GM19240 (cell line): ENCODE measurements around the gene ZNF91.
"Not testable (repeated sequence)": the region's sequence is repeated elsewhere in the genome, so short reads cannot be mapped to it uniquely, and the experiment has no call there.

Experiments
- DNase-seq: peaks from one replicate; pipeline ENCODE4 v3.0.0; 2011; ENCODE audit warnings: low spot score; ENCODE audit not compliant: insufficient read length

ZNF91 gene

GRCh38 chr19:23318941-23319340 lies 76.3 kb downstream of the ZNF91 start:
- DNase-seq: not testable (repeated sequence)

DNA sequence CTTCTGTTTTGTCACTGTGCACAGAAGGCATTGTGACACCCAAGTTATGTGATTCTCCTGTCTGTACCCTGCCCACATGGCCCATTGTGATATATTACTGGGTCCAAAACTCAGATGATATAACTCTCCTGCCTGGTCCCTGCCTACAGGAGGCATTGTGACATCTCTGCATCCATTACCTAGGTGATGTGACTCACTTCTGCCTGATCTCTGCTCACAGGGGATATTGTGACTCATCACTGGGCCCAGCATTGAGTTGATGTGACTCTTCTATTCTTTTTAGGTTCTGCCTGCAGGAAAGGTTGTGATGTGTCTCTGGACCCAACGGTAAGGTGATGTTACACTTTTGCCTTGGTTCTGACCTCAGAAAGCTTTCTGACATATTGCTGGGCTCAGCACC lies 77.1 kb downstream of the ZNF91 start:
- DNase-seq: no peak

DNA sequence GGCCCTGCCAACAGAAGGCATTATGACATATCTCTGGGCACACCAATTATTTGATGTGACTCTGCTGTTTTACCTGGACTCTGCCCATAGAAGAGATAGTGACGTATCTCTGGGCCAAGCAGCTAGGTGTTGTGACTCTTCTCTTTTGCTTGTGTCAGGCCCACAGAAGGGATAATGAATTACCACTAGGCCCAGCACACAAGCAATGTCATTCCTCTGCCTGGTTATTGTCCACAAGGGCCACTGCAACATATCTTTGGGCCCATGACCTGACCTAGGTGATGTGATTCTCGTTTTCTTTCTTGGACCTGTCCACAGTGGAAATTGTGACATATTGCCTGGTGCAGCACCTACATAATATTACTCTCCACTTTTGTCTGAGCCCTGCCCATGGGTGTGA lies 80.0 kb downstream of the ZNF91 start:
- DNase-seq: no peak

GRCh38 chr19:23314505-23315251 lies 80.6 kb downstream of the ZNF91 start:
- no peak for DNase-seq

GRCh38 chr19:23313196-23313595 lies 82.1 kb downstream of the ZNF91 start:
- no peak for DNase-seq

DNA sequence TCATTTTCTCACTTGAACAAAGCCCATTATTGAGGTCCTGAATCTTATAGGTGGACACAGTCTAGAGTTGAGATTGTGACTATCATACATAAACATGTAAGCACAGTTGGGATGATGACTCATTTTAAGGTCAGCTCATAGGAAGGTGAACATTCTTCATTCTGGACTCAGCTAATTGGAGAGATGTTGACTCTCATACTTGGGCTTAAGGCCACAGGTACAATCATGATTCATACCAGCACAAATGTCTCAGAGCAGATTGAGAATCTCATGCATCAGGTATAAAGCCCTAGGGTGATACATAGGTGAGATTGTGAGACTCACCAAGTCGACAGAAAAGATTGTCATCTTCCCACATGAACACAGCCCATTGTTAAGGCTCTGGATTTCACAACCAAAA lies 82.8 kb downstream of the ZNF91 start:
- DNase-seq: no peak

DNA sequence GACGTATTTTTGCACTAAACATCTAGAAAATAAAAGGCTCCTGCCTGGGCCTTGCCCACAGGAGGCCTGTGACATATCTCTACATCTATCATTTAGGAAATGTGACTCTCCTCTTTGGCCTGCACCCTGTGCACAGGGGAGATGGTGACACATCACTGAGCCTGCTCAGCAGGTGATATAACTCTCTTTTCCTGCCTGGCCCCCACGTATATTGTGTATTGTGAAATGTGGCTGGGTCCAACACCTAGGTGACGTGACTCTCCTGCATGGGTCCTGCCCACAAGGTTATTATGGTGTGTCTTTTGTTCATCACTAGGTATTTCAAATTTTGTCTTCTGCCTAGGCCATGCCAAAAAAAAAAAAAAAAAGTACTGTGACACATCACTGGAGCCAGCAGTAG lies 83.7 kb downstream of the ZNF91 start:
- DNase-seq: no peak

DNA sequence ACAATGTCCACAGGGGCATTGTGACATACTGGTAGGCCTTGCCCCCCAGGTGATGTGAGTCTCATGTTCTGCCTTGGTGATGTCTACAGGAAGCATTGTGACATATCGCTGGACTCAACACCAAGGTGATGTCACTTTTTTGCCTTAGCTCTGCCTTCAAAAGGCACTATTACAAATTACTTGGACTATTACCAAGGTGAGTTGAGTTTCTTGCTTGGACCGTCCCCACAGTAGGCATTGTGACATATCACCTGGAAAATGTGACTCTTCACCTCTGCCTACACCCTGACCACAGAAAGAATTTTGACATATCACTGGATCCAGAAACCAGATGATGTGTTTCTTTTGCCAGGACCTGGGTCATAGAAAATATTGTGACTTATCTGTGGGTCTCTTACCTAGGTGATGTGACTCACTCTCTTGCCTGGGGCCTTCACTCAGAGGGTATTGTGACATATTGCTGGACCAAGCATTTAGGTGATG lies 84.5 kb downstream of the ZNF91 start:
- DNase-seq: no peak

DNA sequence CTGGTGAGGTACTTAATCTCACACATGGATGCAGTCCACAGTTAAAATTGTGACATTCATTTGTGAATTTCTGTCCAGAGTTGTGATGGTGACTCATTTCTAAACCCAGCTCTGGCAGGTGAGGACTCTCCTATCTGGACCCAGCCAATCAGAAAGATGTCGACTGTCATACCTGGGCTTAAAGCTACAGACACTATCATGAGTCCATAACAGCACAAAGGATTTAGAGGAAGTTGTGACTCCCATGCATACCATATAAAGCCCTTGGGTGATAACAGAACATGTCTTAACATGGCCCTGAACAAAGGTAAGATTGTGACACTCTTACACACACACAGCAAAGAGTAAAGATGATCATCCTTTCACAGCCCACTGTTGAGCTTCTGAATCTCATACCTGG lies 85.3 kb downstream of the ZNF91 start:
- no peak for DNase-seq

- DNase-seq: no peak
Measured at GRCh38 chr19:23305555-23305954, 89.7 kb downstream of the ZNF91 start.

DNA sequence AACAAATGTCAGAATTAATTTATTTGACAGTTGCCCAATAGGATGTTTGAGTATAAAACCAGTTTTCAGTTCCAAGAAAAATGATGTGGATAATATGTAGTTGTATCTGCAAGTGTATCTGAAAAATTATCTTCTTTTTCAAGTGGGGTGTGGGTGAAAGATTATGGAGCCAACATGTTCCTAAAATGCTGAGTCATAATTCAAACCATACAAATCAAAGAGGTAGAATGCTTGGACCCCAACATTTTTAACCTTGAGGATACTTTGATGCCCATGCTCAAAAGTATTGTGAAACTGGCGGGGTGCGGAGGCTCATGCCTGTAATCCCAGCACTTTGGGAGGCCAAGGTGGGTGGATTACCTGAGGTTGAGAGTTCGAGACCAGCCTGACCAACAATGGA lies 91.0 kb downstream of the ZNF91 start:
- no peak for DNase-seq

DNA sequence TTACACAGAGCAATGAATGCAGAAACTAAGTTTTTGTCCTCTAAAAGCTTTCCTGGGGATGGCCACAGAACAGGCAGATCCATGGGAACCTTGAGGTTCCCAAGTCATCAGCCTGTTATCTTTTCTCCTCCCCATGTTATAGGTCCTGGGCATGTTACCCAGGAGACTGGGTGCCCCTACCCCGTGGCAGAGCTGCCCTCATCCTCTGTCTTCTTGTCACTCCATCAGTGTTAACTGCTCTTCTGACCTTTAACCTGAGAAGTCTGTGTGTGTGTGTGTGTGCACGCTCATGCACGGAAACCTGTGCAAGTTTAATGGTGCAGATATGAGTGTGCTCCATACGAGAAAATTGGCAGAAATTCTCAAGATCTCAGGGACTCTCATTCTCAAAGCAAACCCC lies 101.1 kb downstream of the ZNF91 start:
- no peak for DNase-seq

DNA sequence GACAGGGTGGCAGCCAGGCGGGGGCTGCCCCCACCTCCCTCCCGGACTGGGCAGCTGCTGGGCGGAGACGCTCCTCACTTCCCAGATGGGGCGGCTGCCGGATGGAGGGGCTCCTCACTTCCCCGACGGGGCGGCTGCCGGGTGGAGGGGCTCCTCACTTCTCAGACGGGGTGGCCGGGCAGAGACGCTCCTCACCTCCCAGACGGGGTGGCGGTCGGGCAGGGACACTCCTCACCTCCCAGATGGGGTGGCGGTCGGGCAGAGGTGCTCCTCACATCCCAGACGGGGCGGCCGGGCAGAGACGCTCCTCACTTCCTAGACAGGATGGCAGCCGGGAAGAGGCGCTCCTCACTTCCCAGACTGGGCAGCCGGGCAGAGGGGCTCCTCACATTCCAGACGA lies 105.3 kb downstream of the ZNF91 start:
- DNase-seq: not testable (repeated sequence)
